A549 (cell line): Measurements from ENCODE around the gene SEPTIN1. TPM values are rescaled to one million over a fixed set of nuclear protein-coding genes. Genes with fewer than 3 reads are reported as not detected.

ENCODE experiments used
- ATAC-seq, 2 experiments: fragments of 200-7000 bp in 1 of 2; fragments of >200 bp in 1 of 2; cut with Nextera tagmentation in 1 of 2; cut with Tn5 transposase in 1 of 2; 3 replicates each; pipeline versions ENCODE4 v1.8.0 to v1.9.1; 2018 to 2020; ENCODE audit warnings: mild to moderate bottlenecking in 1 of 2, moderate library complexity in 1 of 2
- CTCF ChIA-PET: fragments of 300-600 bp; sonication (Branson Sonifier 250); formaldehyde crosslinking; extraction: SDS; loops from one replicate; lab custom pipeline; 2021; ENCODE audit warnings: antibody characterized with exemption, inconsistent platforms; lab: Yijun Ruan, JAX
- POLR2A ChIA-PET: fragments of 350-600 bp; formaldehyde crosslinking; extraction: SDS; loops from one replicate; lab custom pipeline; 2021; ENCODE audit warnings: antibody characterized with exemption, inconsistent platforms; lab: Yijun Ruan, JAX
- DNase-seq, 2 experiments: peaks; one replicate each; pipeline versions ENCODE4 v3.0.0 to v3.0.0-alpha.2; 2011 to 2016; ENCODE audit warnings: low read depth in 1 of 2, low spot score in 1 of 2
- FAIRE-seq: peaks from 2 replicates; lab custom pipeline; 2011; peaks lifted over from hg19 to GRCh38; lab: Jason Lieb, UNC
- H3K27ac ChIP-seq, 2 experiments: fragments of >200 bp; sonication (Bioruptor Twin); formaldehyde crosslinking; 3 replicates each; pipeline ENCODE4 v1.5.1; 2016 to 2017
- H3K4me1 ChIP-seq: fragments of >200 bp; sonication (Bioruptor Twin); formaldehyde crosslinking; 3 replicates; pipeline ENCODE4 v1.6.1; 2016
- H3K4me2 ChIP-seq: fragments of >200 bp; sonication (Bioruptor Twin); formaldehyde crosslinking; 3 replicates; pipeline ENCODE4 v1.6.1; 2016
- H3K4me3 ChIP-seq: fragments of >200 bp; sonication (Bioruptor Twin); formaldehyde crosslinking; 3 replicates; pipeline ENCODE4 v1.5.1; 2016
- H3K9me3 ChIP-seq: fragments of >200 bp; sonication (Bioruptor Twin); formaldehyde crosslinking; 3 replicates; pipeline ENCODE4 v1.6.1; 2016
- ATOH8 ChIP-seq: fragments of 250-450 bp; sonication (Bioruptor Pico); IDR thresholded peaks from 2 replicates; pipeline ENCODE4 v1.5.0; 2020; ENCODE audit warnings: low read depth, mild to moderate bottlenecking, moderate library complexity
- BCL3 ChIP-seq: fragments of >200 bp; sonication (Bioruptor Twin); formaldehyde crosslinking; IDR thresholded peaks from 3 replicates; pipeline ENCODE4 v1.6.1; 2016
- CBX2 ChIP-seq: fragments of 200-600 bp; sonication (generic); IDR thresholded peaks from 2 replicates; pipeline ENCODE4 v1.6.1; 2016; ENCODE audit warnings: low read depth, mild to moderate bottlenecking, borderline replicate concordance
- CEBPB ChIP-seq, 2 experiments: fragments of >200 bp in 1 of 2; sonication (Bioruptor Twin) in 1 of 2; formaldehyde crosslinking in 1 of 2; IDR thresholded peaks; 2 replicates each; pipeline ENCODE4 v1.6.1; 2012 to 2016
- CTCF ChIP-seq: fragments of >200 bp; sonication (Bioruptor Twin); formaldehyde crosslinking; IDR thresholded peaks from 3 replicates; pipeline ENCODE4 v1.5.1; 2016
- E2F6 ChIP-seq: IDR thresholded peaks from 2 replicates; pipeline ENCODE4 v1.6.1; 2012; ENCODE audit warnings: low read depth, borderline replicate concordance
- EHF ChIP-seq: fragments of 250-450 bp; sonication (Bioruptor Pico); IDR thresholded peaks from 2 replicates; pipeline ENCODE4 v1.5.0; 2020; ENCODE audit warnings: mild to moderate bottlenecking
- GATA3 ChIP-seq: IDR thresholded peaks from 2 replicates; pipeline ENCODE4 v1.6.1; 2012; ENCODE audit warnings: borderline replicate concordance
- HES2 ChIP-seq: fragments of >200 bp; sonication (Bioruptor Twin); formaldehyde crosslinking; IDR thresholded peaks from 2 replicates; pipeline ENCODE4 v1.6.1; 2016
- HMGXB4 ChIP-seq: fragments of 250-450 bp; sonication (Bioruptor Pico); IDR thresholded peaks from 2 replicates; pipeline ENCODE4 v1.5.0; 2021; ENCODE audit warnings: mild to moderate bottlenecking, moderate library complexity, borderline replicate concordance
- HOXB13 ChIP-seq: fragments of 250-450 bp; sonication (Bioruptor Pico); IDR thresholded peaks from 2 replicates; pipeline ENCODE4 v1.5.0; 2020; ENCODE audit warnings: low read depth, mild to moderate bottlenecking, moderate library complexity
- HOXB5 ChIP-seq: fragments of 250-450 bp; sonication (Bioruptor Pico); IDR thresholded peaks from 2 replicates; pipeline ENCODE4 v1.5.0; 2020; ENCODE audit warnings: mild to moderate bottlenecking, moderate library complexity
- JUN ChIP-seq, 2 experiments: fragments of >200 bp; sonication (Bioruptor Twin); formaldehyde crosslinking; IDR thresholded peaks; 2 replicates in 1 of 2; 3 replicates in 1 of 2; pipeline ENCODE4 v1.6.1; 2016 to 2017
- KDM5A ChIP-seq: fragments of 200-600 bp; sonication (generic); IDR thresholded peaks from 2 replicates; pipeline ENCODE4 v1.6.1; 2016; ENCODE audit warnings: antibody characterized with exemption, mild to moderate bottlenecking
- MAFK ChIP-seq: fragments of 450-650 bp; IDR thresholded peaks from 2 replicates; pipeline ENCODE4 v1.6.1; 2014; ENCODE audit not compliant: partially characterized antibody
- MAZ ChIP-seq: fragments of 150-350 bp; IDR thresholded peaks from 2 replicates; pipeline ENCODE4 v1.6.1; 2014; ENCODE audit warnings: antibody characterized with exemption, low read depth, low read length, borderline replicate concordance
- NPAS2 ChIP-seq: fragments of 250-450 bp; sonication (Bioruptor Pico); IDR thresholded peaks from 2 replicates; pipeline ENCODE4 v1.8.0; 2022; ENCODE audit warnings: mild to moderate bottlenecking, moderate library complexity, borderline replicate concordance
- PBX3 ChIP-seq: IDR thresholded peaks from 2 replicates; pipeline ENCODE4 v1.6.1; 2012
- POLR2A ChIP-seq: IDR thresholded peaks from 2 replicates; pipeline ENCODE4 v1.6.1; 2012; ENCODE audit warnings: mild to moderate bottlenecking, low read length
- POLR2AphosphoS2 ChIP-seq: conservative IDR thresholded peaks from 2 replicates; pipeline ENCODE4 v1.6.1; 2012; ENCODE audit warnings: low read length, improper control_type of control experiment, inconsistent platforms
- RARB ChIP-seq: fragments of 250-450 bp; sonication (Bioruptor Pico); IDR thresholded peaks from 2 replicates; pipeline ENCODE4 v1.8.0; 2021; ENCODE audit warnings: mild to moderate bottlenecking, moderate library complexity
- USF2 ChIP-seq: fragments of 450-650 bp; IDR thresholded peaks from 2 replicates; pipeline ENCODE4 v1.6.1; 2014; ENCODE audit warnings: antibody characterized with exemption
- WGBS: methylation state at CpG from one replicate; pipeline ENCODE4 v1.1.6; 2017; ENCODE audit errors: missing lambda C conversion rate; 5-methylcytosine and 5-hydroxymethylcytosine counted together
- polyA plus RNA-seq, 4 experiments: library from polyadenylated mRNA; depleted of rRNA in 3 of 4; stranded (reverse); fragments of >200 nt; fragmentation: RNase III in 1 of 4; extraction: RNeasy Plus Mini Kit Qiagen cat#74134 plus additional on column Dnase treatment in 1 of 4; gene quantifications; 2 replicates in 3 of 4; 3 replicates in 1 of 4; pipeline ENCODE4 v1.2.3, GENCODE V29; 2011 to 2017

The SEPTIN1 gene
- polyA plus RNA-seq, 2 of the 4 experiments (the other 2 are of a cell fraction) = 0.17 to 0.65 TPM

GRCh38 chr16:30370456-30371247 is 11.7 kb downstream of the SEPTIN1 start, which contains the start of gene TBC1D10B (continued):
- TF ChIP-seq HOXB5 (peak; percentile 100), EHF (no peak), CBX2 (no peak), USF2 (peak; percentile 4; the same call in 1 of the 2 replicates), HES2 (no peak), CTCF (no peak), GATA3 (no peak), CEBPB (IDR thresholded peaks at IDR 0.05) (no peak), NPAS2 (CRISPR knock-in tag) (no peak), HOXB13 (CRISPR knock-in tag) (no peak), ATOH8 (CRISPR knock-in tag) (no peak), POLR2AphosphoS2 (no peak), MAFK (peak; percentile 89), KDM5A (no peak), RARB (no peak), MAZ (no peak), PBX3 (peak; percentile 98), POLR2A (peak; percentile 31)

- peaks cover 20% of the 10 kb centered on the region for H3K4me1 ChIP-seq
- peak overlapping the region; percentile 96 to 98 for H3K27ac ChIP-seq
- ATAC-seq = peak in 1 of 2 experiments; percentile 27; a peak in 2 of 6 replicates
- H3K4me3 ChIP-seq = peak overlapping the region; percentile 76
- ChIA-PET CTCF (interaction anchor here (0.9 to 1.5 kb wide), 5 partner anchors 15 to 338 kb away, joined by 3 to 4 read pairs (median 3); partner anchors contain the start of genes CD2BP2, DCTPP1 and ZNF48), POLR2A (interaction anchor here (1.0 to 1.8 kb wide), 5 partner anchors 15 to 281 kb away, joined by 3 to 17 read pairs (median 8); partner anchors contain the start of genes CD2BP2, PRR14 and ZNF48)
- no peaks in the 10 kb centered on the region for H3K9me3 ChIP-seq
- TF ChIP-seq CBX2 = no peak
- TF ChIP-seq JUN (IDR thresholded peaks at IDR 0.05) = peak in 1 of 2 experiments; percentile 52; a peak in 2 of 5 replicates
- no peak for TF ChIP-seq HMGXB4
- TF ChIP-seq BCL3 = 0 out of 3 replicates have a peak, but pooled peaks have one; percentile 37
- TF ChIP-seq E2F6 = no peak
- TF ChIP-seq POLR2A = peak; percentile 41
- TF ChIP-seq HOXB13 (CRISPR knock-in tag) = no peak
- TF ChIP-seq, all 56 proteins: peak for 3
- 0% methylated on average over 5 of the region's 76 CpGs for WGBS
- no peak for FAIRE-seq
- peak overlapping the region; percentile 80 for H3K4me2 ChIP-seq
- no peak for DNase-seq
Measured at GRCh38 chr16:30369938-30370455, 12.4 kb downstream of the SEPTIN1 start.
